GM15510 (cell line): ENCODE measurements around the gene LY6G6F.

ENCODE experiments used
- POLR2A ChIP-seq: IDR thresholded peaks from 3 replicates; pipeline ENCODE4 v1.6.1; 2011; ENCODE audit warnings: borderline replicate concordance; ENCODE audit not compliant: insufficient read length; ENCODE audit errors: extremely low read depth

LY6G6F gene

GRCh38 chr6:31712296-31712695, 5.6 kb downstream of the LY6G6F start:
- TF ChIP-seq POLR2A = no peak

- TF ChIP-seq POLR2A = no peak
Measured at GRCh38 chr6:31713465-31713864, 6.8 kb downstream of the LY6G6F start.

- no peak for TF ChIP-seq POLR2A
Measured at GRCh38 chr6:31713991-31714684, 7.5 kb downstream of the LY6G6F start.

- TF ChIP-seq POLR2A = no peak
Measured at GRCh38 chr6:31715022-31715958, 8.6 kb downstream of the LY6G6F start, which contains the start of gene LY6G6D. TSS of gene LY6G6D (plus strand) at chr6:31715348. CDS start at chr6:31715356, 8 bp downstream.

- no peak for TF ChIP-seq POLR2A
Measured at GRCh38 chr6:31717499-31718222, 11.0 kb downstream of the LY6G6F start.

GRCh38 chr6:31718265-31718664, 11.6 kb downstream of the LY6G6F start:
- TF ChIP-seq POLR2A = no peak

GRCh38 chr6:31719001-31719400, 12.3 kb downstream of the LY6G6F start:
- no peak for TF ChIP-seq POLR2A

- TF ChIP-seq POLR2A = no peak
Measured at GRCh38 chr6:31720196-31720770, 13.6 kb downstream of the LY6G6F start.

- no peak for TF ChIP-seq POLR2A
Measured at GRCh38 chr6:31721351-31722020, 14.8 kb downstream of the LY6G6F start, which contains the start of gene LY6G6C. TSS of gene LY6G6C (minus strand) at chr6:31721746. CDS start at chr6:31721679, 67 bp downstream.

GRCh38 chr6:31722173-31722572, 15.5 kb downstream of the LY6G6F start:
- TF ChIP-seq POLR2A = no peak

- no peak for TF ChIP-seq POLR2A
Measured at GRCh38 chr6:31723245-31723979, 16.7 kb downstream of the LY6G6F start, which contains the start of gene MPIG6B. TSS of gene MPIG6B (plus strand) at chr6:31723373. CDS start at chr6:31723384, 11 bp downstream.

GRCh38 chr6:31723980-31724691, 17.5 kb downstream of the LY6G6F start:
- no peak for TF ChIP-seq POLR2A

- TF ChIP-seq POLR2A = no peak
Measured at GRCh38 chr6:31725502-31726350, 19.1 kb downstream of the LY6G6F start.
